H9 (cell line): ENCODE measurements around the gene LRRC27. TPM values are rescaled to one million over a fixed set of nuclear protein-coding genes. Genes with fewer than 3 reads are reported as not detected.
"Not testable (repeated sequence)": the region's sequence is repeated elsewhere in the genome, so short reads cannot be mapped to it uniquely, and the experiment has no call there.

Source experiments
- DNase-seq: peaks from one replicate; pipeline ENCODE4 v3.0.0-alpha.2; 2017
- H2AFZ ChIP-seq: one replicate; pipeline ENCODE4 v1.6.1; 2013; ENCODE audit warnings: mild to moderate bottlenecking, low read length, control low read depth, moderate library complexity
- H2AK5ac ChIP-seq: 2 replicates; pipeline ENCODE4 v1.6.1; 2013; ENCODE audit warnings: low read length, control low read depth, mixed read lengths; ENCODE audit not compliant: insufficient read length
- H2BK120ac ChIP-seq: one replicate; pipeline ENCODE4 v1.6.1; 2013; ENCODE audit warnings: low read depth, mild to moderate bottlenecking, low read length, control low read depth, inconsistent platforms; ENCODE audit not compliant: poor library complexity, severe bottlenecking
- H2BK12ac ChIP-seq: 2 replicates; pipeline ENCODE4 v1.6.1; 2013; ENCODE audit warnings: low read length, control low read depth, mixed read lengths, low read depth; ENCODE audit not compliant: insufficient read length
- H2BK15ac ChIP-seq: 2 replicates; pipeline ENCODE4 v1.6.1; 2013; ENCODE audit warnings: low read depth, low read length, control low read depth
- H2BK20ac ChIP-seq: one replicate; pipeline ENCODE4 v1.6.1; 2013; ENCODE audit warnings: low read depth, mild to moderate bottlenecking, low read length, control low read depth, inconsistent platforms; ENCODE audit not compliant: poor library complexity, severe bottlenecking
- H2BK5ac ChIP-seq: 2 replicates; pipeline ENCODE4 v1.6.1; 2013; ENCODE audit warnings: low read length, control low read depth, mixed read lengths; ENCODE audit not compliant: insufficient read length
- H3K14ac ChIP-seq: 2 replicates; pipeline ENCODE4 v1.6.1; 2013; ENCODE audit warnings: low read length, control low read depth; ENCODE audit not compliant: insufficient read depth
- H3K18ac ChIP-seq: 2 replicates; pipeline ENCODE4 v1.6.1; 2013; ENCODE audit warnings: low read depth, mild to moderate bottlenecking, mixed read lengths, low read length, control low read depth; ENCODE audit not compliant: insufficient read length
- H3K23ac ChIP-seq: 2 replicates; pipeline ENCODE4 v1.6.1; 2013; ENCODE audit warnings: low read length, control low read depth, mixed read lengths, low read depth; ENCODE audit not compliant: insufficient read length
- H3K23me2 ChIP-seq: 2 replicates; pipeline ENCODE4 v1.6.1; 2013; ENCODE audit warnings: low read depth, mild to moderate bottlenecking, mixed read lengths, low read length, control low read depth; ENCODE audit not compliant: insufficient read length, poor library complexity, severe bottlenecking
- H3K27ac ChIP-seq: 2 replicates; pipeline ENCODE4 v1.5.1; 2013; ENCODE audit warnings: low read length, control low read depth, mixed read lengths, low read depth; ENCODE audit not compliant: insufficient read length
- H3K27me3 ChIP-seq: 2 replicates; pipeline ENCODE4 v1.6.1; 2013; ENCODE audit warnings: low read length, control low read depth, inconsistent platforms; ENCODE audit not compliant: insufficient read depth
- H3K4ac ChIP-seq: 2 replicates; pipeline ENCODE4 v1.6.1; 2013; ENCODE audit warnings: low read depth, mild to moderate bottlenecking, control low read depth, inconsistent platforms, low read length, moderate library complexity
- H3K4me1 ChIP-seq: 2 replicates; pipeline ENCODE4 v1.6.1; 2013; ENCODE audit warnings: low read length, control low read depth, inconsistent platforms; ENCODE audit not compliant: insufficient read depth
- H3K4me2 ChIP-seq: 2 replicates; pipeline ENCODE4 v1.6.1; 2013; ENCODE audit warnings: low read length, control low read depth, mixed read lengths; ENCODE audit not compliant: insufficient read length, insufficient read depth
- H3K56ac ChIP-seq: 2 replicates; pipeline ENCODE4 v1.6.1; 2013; ENCODE audit warnings: low read depth, mild to moderate bottlenecking, mixed read lengths, low read length, control low read depth; ENCODE audit not compliant: insufficient read length
- H3K79me1 ChIP-seq: 2 replicates; pipeline ENCODE4 v1.6.1; 2013; ENCODE audit warnings: low read depth, mild to moderate bottlenecking, moderate library complexity, low read length, control low read depth, inconsistent platforms; ENCODE audit not compliant: insufficient read depth, poor library complexity, severe bottlenecking
- H3K79me2 ChIP-seq: 2 replicates; pipeline ENCODE4 v1.6.1; 2013; ENCODE audit warnings: low read length, control low read depth, inconsistent platforms; ENCODE audit not compliant: insufficient read depth
- H3K9ac ChIP-seq: 2 replicates; pipeline ENCODE4 v1.6.1; 2013; ENCODE audit warnings: low read length, control low read depth, mixed read lengths; ENCODE audit not compliant: insufficient read length; ENCODE audit errors: extremely low read depth
- H3K9me3 ChIP-seq: one replicate; pipeline ENCODE4 v1.6.1; 2013; ENCODE audit warnings: low read depth, low read length, inconsistent platforms; ENCODE audit not compliant: control insufficient read depth
- H3T11ph ChIP-seq: one replicate; pipeline ENCODE4 v1.6.1; 2013; ENCODE audit warnings: mild to moderate bottlenecking, low read length, control low read depth, inconsistent platforms
- H4K20me1 ChIP-seq: one replicate; pipeline ENCODE4 v1.6.1; 2013; ENCODE audit not compliant: control insufficient read depth, insufficient read length, insufficient read depth
- H4K5ac ChIP-seq: 2 replicates; pipeline ENCODE4 v1.6.1; 2013; ENCODE audit warnings: low read depth, mild to moderate bottlenecking, mixed read lengths, low read length, control low read depth; ENCODE audit not compliant: insufficient read length
- H4K8ac ChIP-seq: replicated peaks from 2 replicates; pipeline ENCODE4 v1.6.1; 2013; ENCODE audit warnings: low read length, control low read depth, mixed read lengths, low read depth; ENCODE audit not compliant: insufficient read length
- H4K91ac ChIP-seq: 2 replicates; pipeline ENCODE4 v1.6.1; 2013; ENCODE audit warnings: low read depth, mild to moderate bottlenecking, moderate library complexity, mixed read lengths, low read length, control low read depth; ENCODE audit not compliant: insufficient read length
- H3K27ac Mint-ChIP-seq, 3 experiments: 2 replicates in 2 of 3; 3 replicates in 1 of 3; pipeline ENCODE4 v1.8.0; 2020 to 2021; ENCODE audit warnings: mixed read lengths in 3 of 3, mild to moderate bottlenecking in 1 of 3, moderate library complexity in 1 of 3
- H3K27me3 Mint-ChIP-seq: 2 replicates; pipeline ENCODE4 v1.8.0; 2021; ENCODE audit warnings: low read depth, mild to moderate bottlenecking, moderate library complexity, mixed read lengths
- H3K36me3 Mint-ChIP-seq, 3 experiments: 2 replicates in 2 of 3; 3 replicates in 1 of 3; pipeline ENCODE4 v1.8.0; 2020 to 2021; ENCODE audit warnings: low read depth in 3 of 3, mixed read lengths in 3 of 3; ENCODE audit not compliant: insufficient read depth in 1 of 3
- H3K4me1 Mint-ChIP-seq, 2 experiments: 2 replicates each; pipeline ENCODE4 v1.8.0; 2020; ENCODE audit warnings: mixed read lengths in 2 of 2
- H3K4me3 Mint-ChIP-seq, 2 experiments: 2 replicates in 1 of 2; 3 replicates in 1 of 2; pipeline ENCODE4 v1.8.0; 2020 to 2021; ENCODE audit warnings: mild to moderate bottlenecking in 2 of 2, mixed read lengths in 2 of 2, moderate library complexity in 1 of 2
- H3K9me3 Mint-ChIP-seq, 2 experiments: 2 replicates in 1 of 2; 3 replicates in 1 of 2; pipeline ENCODE4 v1.8.0; 2020; ENCODE audit warnings: mild to moderate bottlenecking in 2 of 2, mixed read lengths in 2 of 2, moderate library complexity in 1 of 2
- WGBS: extraction: QIAGEN DNeasy Blood & Tissue Kit; methylation state at CpG from one replicate; pipeline ENCODE4 v1.1.7; 2013; ENCODE audit warnings: missing lambda C conversion rate, low lambda C conversion rate, mixed read lengths; ENCODE audit not compliant: insufficient read length; ENCODE audit errors: extremely low coverage; 5-methylcytosine and 5-hydroxymethylcytosine counted together
- total RNA-seq: library from RNA; stranded (reverse); gene quantifications from 2 replicates; pipeline ENCODE4 v1.2.1, GENCODE V29; 2021
- TF ChIP-seq, protein P1 (sequence below): fragments of 200-600 bp; sonication (generic); conservative IDR thresholded peaks from 3 replicates; pipeline ENCODE4 v1.8.0; 2021; ENCODE audit warnings: antibody characterized with exemption, mild to moderate bottlenecking

Gene LRRC27
- total RNA-seq, 1 experiment from 2014 or later: 2.7 TPM

DNA sequence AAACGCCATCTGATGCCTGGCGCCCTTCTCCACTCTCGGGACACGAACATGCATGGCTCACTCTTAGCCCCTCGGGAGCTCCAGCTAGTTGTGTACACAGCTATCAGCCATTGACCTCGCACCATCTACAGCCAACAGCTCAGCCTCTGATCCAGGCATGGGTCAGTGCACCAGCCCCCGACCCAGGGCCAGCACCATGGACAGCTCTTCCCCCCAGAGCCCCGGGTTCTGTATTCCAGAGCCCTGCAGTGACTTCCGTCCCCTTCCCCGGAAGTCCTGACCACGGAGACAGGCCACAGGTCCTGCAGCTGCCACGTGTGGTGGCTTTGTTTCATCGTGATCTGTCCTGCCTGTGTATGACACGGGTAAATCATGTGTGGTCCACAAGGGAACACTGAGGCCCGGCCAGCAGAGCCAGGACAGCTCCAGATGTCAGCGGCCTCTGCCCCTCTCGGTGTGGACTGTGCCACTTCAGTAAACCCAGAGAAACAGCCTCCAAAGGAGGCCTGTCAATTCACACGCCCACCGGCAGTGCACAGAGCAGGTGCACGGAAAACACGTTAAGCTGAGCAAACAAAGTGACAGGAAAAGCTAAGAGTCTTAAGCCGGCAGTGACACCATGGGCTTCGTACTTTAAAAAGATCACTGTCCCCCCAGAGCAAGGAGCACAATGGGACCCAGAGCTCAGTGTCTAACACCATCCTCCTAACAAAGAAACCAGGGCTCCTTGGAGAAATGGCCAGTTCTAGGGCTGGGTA lies 37.3 kb upstream of the LRRC27 start:
- DNase-seq: peak; percentile 67
- no peaks in the 10 kb centered on the region for H3K27me3 ChIP-seq
- TF ChIP-seq, protein P1, sequence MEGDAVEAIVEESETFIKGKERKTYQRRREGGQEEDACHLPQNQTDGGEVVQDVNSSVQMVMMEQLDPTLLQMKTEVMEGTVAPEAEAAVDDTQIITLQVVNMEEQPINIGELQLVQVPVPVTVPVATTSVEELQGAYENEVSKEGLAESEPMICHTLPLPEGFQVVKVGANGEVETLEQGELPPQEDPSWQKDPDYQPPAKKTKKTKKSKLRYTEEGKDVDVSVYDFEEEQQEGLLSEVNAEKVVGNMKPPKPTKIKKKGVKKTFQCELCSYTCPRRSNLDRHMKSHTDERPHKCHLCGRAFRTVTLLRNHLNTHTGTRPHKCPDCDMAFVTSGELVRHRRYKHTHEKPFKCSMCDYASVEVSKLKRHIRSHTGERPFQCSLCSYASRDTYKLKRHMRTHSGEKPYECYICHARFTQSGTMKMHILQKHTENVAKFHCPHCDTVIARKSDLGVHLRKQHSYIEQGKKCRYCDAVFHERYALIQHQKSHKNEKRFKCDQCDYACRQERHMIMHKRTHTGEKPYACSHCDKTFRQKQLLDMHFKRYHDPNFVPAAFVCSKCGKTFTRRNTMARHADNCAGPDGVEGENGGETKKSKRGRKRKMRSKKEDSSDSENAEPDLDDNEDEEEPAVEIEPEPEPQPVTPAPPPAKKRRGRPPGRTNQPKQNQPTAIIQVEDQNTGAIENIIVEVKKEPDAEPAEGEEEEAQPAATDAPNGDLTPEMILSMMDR: no peak
- H3K4me2 ChIP-seq: no peak overlapping the region
- no peak overlapping the region for H3K4ac ChIP-seq
- no peaks in the 10 kb centered on the region for H3K4me1 ChIP-seq
- H3K9me3 Mint-ChIP-seq: no peaks in the 10 kb centered on the region; a peak in 1 of 5 replicates
- no peaks in the 10 kb centered on the region for H4K20me1 ChIP-seq
- no peaks in the 10 kb centered on the region for H3K23me2 ChIP-seq
- H2BK12ac ChIP-seq: no peak overlapping the region
- no peaks in the 10 kb centered on the region for H3K79me2 ChIP-seq
- no peak overlapping the region for H4K8ac ChIP-seq
- no peaks in the 10 kb centered on the region; the same call in none of the 2 replicates for H3K27me3 Mint-ChIP-seq
- H2AFZ ChIP-seq: no peak overlapping the region
- H3K27ac ChIP-seq: no peak overlapping the region
- no peak overlapping the region for H2BK5ac ChIP-seq
- no peak overlapping the region for H3K14ac ChIP-seq
- no peaks in the 10 kb centered on the region for H3K36me3 Mint-ChIP-seq
- no peak overlapping the region for H3K9ac ChIP-seq
- H3K79me1 ChIP-seq: no peaks in the 10 kb centered on the region
- no peak overlapping the region for H4K91ac ChIP-seq
- no peak overlapping the region for H3K27ac Mint-ChIP-seq
- H2AK5ac ChIP-seq: no peak overlapping the region
- H3K9me3 ChIP-seq: no peaks in the 10 kb centered on the region
- no CpG with 5 or more reads among the region's 23 CpGs for WGBS
- no peak overlapping the region for H3K4me3 Mint-ChIP-seq
- H3K23ac ChIP-seq: no peak overlapping the region
- no peak overlapping the region for H3K56ac ChIP-seq
- H4K5ac ChIP-seq: no peak overlapping the region
- no peak overlapping the region for H2BK120ac ChIP-seq
- H3T11ph ChIP-seq: no peak overlapping the region
- no peak overlapping the region for H2BK20ac ChIP-seq
- H2BK15ac ChIP-seq: no peak overlapping the region
- H3K18ac ChIP-seq: no peak overlapping the region
- peaks cover 20 to 25% of the 10 kb centered on the region in 2 experiments for H3K4me1 Mint-ChIP-seq

DNA sequence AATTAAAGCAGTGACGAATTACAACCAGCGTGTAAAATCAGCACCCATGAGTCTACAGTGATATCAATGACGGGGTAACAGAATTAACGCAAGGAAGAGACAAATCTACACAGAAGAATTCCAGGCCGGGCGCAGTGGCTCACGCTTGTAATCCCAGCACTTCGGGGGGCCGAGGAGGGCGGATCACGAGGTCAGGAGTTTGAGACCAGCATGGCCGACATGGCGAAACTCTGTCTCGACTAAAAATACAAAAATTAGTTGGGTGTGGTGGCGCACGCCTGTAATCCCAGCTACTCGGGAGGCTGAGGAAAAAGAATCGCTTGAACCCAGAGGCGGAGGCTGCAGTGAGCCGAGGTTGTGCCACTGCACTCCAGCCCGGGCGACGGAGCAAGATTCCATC lies 36.5 kb upstream of the LRRC27 start:
- H3K36me3 Mint-ChIP-seq, H3K4ac ChIP-seq, H2BK120ac ChIP-seq, H3K23me2 ChIP-seq, H3K27ac Mint-ChIP-seq, DNase-seq, H2BK5ac ChIP-seq, H3K9me3 Mint-ChIP-seq, H2AFZ ChIP-seq, H3K14ac ChIP-seq, H3K27me3 Mint-ChIP-seq, H2BK20ac ChIP-seq, H3K27ac ChIP-seq, H3K56ac ChIP-seq, H2AK5ac ChIP-seq, H3T11ph ChIP-seq, H3K18ac ChIP-seq, H3K23ac ChIP-seq, H3K4me1 ChIP-seq, H4K5ac ChIP-seq, H3K9ac ChIP-seq, H4K8ac ChIP-seq, H3K4me3 Mint-ChIP-seq, H3K9me3 ChIP-seq, H3K4me2 ChIP-seq, H3K79me2 ChIP-seq, H3K79me1 ChIP-seq, H3K27me3 ChIP-seq, H4K91ac ChIP-seq, H4K20me1 ChIP-seq, H2BK12ac ChIP-seq, H2BK15ac ChIP-seq: not testable (repeated sequence)
- no CpG with 5 or more reads among the region's 23 CpGs for WGBS
- H3K4me1 Mint-ChIP-seq: peaks cover 20 to 25% of the 10 kb centered on the region in 2 experiments
